Activated T-helper 2 cell treated with anti-CD3 and anti-CD28 coated beads, Interferon-gamma antibody, Interleukin-2, Interleukin-4, amounts not matched to agents 10 μg/mL and 5 μg/mL and 100 μg/mL, durations not matched to agents 14 hours and 24 hours and 36 hours (primary cell): ENCODE data around the gene SP3. TPM values are rescaled to one million over a fixed set of nuclear protein-coding genes. Genes with fewer than 3 reads are reported as not detected.

Experiments
- DNase-seq: peaks from one replicate; pipeline ENCODE4 v3.0.0; 2021; ENCODE audit warnings: low spot score
- H3K27ac Mint-ChIP-seq: one replicate; pipeline ENCODE4 v1.8.0; 2021; ENCODE audit warnings: mixed read lengths
- H3K27me3 Mint-ChIP-seq: one replicate; pipeline ENCODE4 v1.8.0; 2021; ENCODE audit warnings: low read depth, mixed read lengths
- H3K36me3 Mint-ChIP-seq: one replicate; pipeline ENCODE4 v1.8.0; 2021; ENCODE audit warnings: low read depth, mixed read lengths
- H3K4me1 Mint-ChIP-seq: one replicate; pipeline ENCODE4 v1.8.0; 2021; ENCODE audit warnings: low read depth, mixed read lengths
- H3K4me3 Mint-ChIP-seq: one replicate; pipeline ENCODE4 v1.8.0; 2021; ENCODE audit warnings: low read depth, mild to moderate bottlenecking, moderate library complexity, mixed read lengths
- H3K9me3 Mint-ChIP-seq: one replicate; pipeline ENCODE4 v1.8.0; 2021; ENCODE audit warnings: mixed read lengths
- intact Hi-C: fragments of 100-400 bp; cut with micrococcal nuclease; formaldehyde crosslinking; loops from one replicate; pipeline ENCODE4 v1.15.1; 2023
- total RNA-seq: library from RNA; stranded (reverse); gene quantifications from 2 replicates; pipeline ENCODE4 v1.2.3, GENCODE V29; 2022

The SP3 gene
- total RNA-seq, 1 donor from 2014 or later, result 104 TPM

GRCh38 chr2:173990970-173991819 lies 26.0 kb upstream of the SP3 start:
- H3K9me3 Mint-ChIP-seq, result no peaks in the 10 kb centered on the region
- no peak for DNase-seq

GRCh38 chr2:173990245-173990644 lies 25.1 kb upstream of the SP3 start:
- no peak overlapping the region for H3K4me3 Mint-ChIP-seq
- no peaks in the 10 kb centered on the region for H3K9me3 Mint-ChIP-seq
- intact Hi-C loops, result no loop called here
- peaks cover 2% of the 10 kb centered on the region for H3K27me3 Mint-ChIP-seq
- H3K4me1 Mint-ChIP-seq, result peaks cover 13% of the 10 kb centered on the region
- DNase-seq, result no peak
- no peak overlapping the region for H3K27ac Mint-ChIP-seq
- H3K36me3 Mint-ChIP-seq, result no peaks in the 10 kb centered on the region

More at GRCh38 chr2:173990970-173991819, 26.0 kb upstream of the SP3 start:
- Mint-ChIP-seq H3K27ac (no peak overlapping the region), H3K27me3 (peaks cover 2% of the 10 kb centered on the region), H3K36me3 (no peaks in the 10 kb centered on the region), H3K4me1 (peaks cover 11% of the 10 kb centered on the region), H3K4me3 (no peak overlapping the region)
- intact Hi-C loops, result no loop called here

- Mint-ChIP-seq H3K4me1 (peaks cover 13% of the 10 kb centered on the region), H3K9me3 (no peaks in the 10 kb centered on the region), H3K27me3 (peaks cover 2% of the 10 kb centered on the region), H3K4me3 (no peak overlapping the region), H3K36me3 (no peaks in the 10 kb centered on the region), H3K27ac (no peak overlapping the region)
- no peak for DNase-seq
- intact Hi-C loops, result no loop called here
Measured at GRCh38 chr2:173989884-173990215, 24.7 kb upstream of the SP3 start.

- intact Hi-C loops, result no loop called here
- no peaks in the 10 kb centered on the region for H3K36me3 Mint-ChIP-seq
- peaks cover 13% of the 10 kb centered on the region for H3K4me1 Mint-ChIP-seq
- no peak overlapping the region for H3K27ac Mint-ChIP-seq
- H3K9me3 Mint-ChIP-seq, result no peaks in the 10 kb centered on the region
- H3K27me3 Mint-ChIP-seq, result peaks cover 2% of the 10 kb centered on the region
- no peak overlapping the region for H3K4me3 Mint-ChIP-seq
- no peak for DNase-seq
Measured at GRCh38 chr2:173989160-173989883, 24.1 kb upstream of the SP3 start.

- Mint-ChIP-seq H3K36me3 (no peaks in the 10 kb centered on the region), H3K27me3 (no peaks in the 10 kb centered on the region), H3K4me1 (peaks cover 24% of the 10 kb centered on the region), H3K4me3 (no peak overlapping the region), H3K9me3 (peaks cover 4% of the 10 kb centered on the region), H3K27ac (no peak overlapping the region)
- intact Hi-C loops, result no loop called here
- DNase-seq, result no peak
Measured at GRCh38 chr2:173986805-173987204, 21.6 kb upstream of the SP3 start.

- intact Hi-C loops, result no loop called here
- Mint-ChIP-seq H3K9me3 (peaks cover 4% of the 10 kb centered on the region), H3K27me3 (no peaks in the 10 kb centered on the region), H3K4me1 (peaks cover 26% of the 10 kb centered on the region), H3K4me3 (no peak overlapping the region), H3K36me3 (no peaks in the 10 kb centered on the region), H3K27ac (no peak overlapping the region)
- DNase-seq, result no peak
Measured at GRCh38 chr2:173985605-173985992, 20.4 kb upstream of the SP3 start.

GRCh38 chr2:173984866-173985604 lies 19.9 kb upstream of the SP3 start:
- peaks cover 4% of the 10 kb centered on the region for H3K9me3 Mint-ChIP-seq
- H3K4me1 Mint-ChIP-seq, result peaks cover 26% of the 10 kb centered on the region
- H3K36me3 Mint-ChIP-seq, result no peaks in the 10 kb centered on the region
- no peak overlapping the region for H3K27ac Mint-ChIP-seq
- DNase-seq, result no peak
- intact Hi-C loops, result no loop called here
- no peaks in the 10 kb centered on the region for H3K27me3 Mint-ChIP-seq
- no peak overlapping the region for H3K4me3 Mint-ChIP-seq

GRCh38 chr2:173983391-173983871 lies 18.3 kb upstream of the SP3 start:
- H3K27me3 Mint-ChIP-seq, result no peaks in the 10 kb centered on the region
- H3K36me3 Mint-ChIP-seq, result no peaks in the 10 kb centered on the region
- peaks cover 35% of the 10 kb centered on the region for H3K4me1 Mint-ChIP-seq
- H3K9me3 Mint-ChIP-seq, result peaks cover 4% of the 10 kb centered on the region
- H3K4me3 Mint-ChIP-seq, result no peak overlapping the region
- no peak overlapping the region for H3K27ac Mint-ChIP-seq
- DNase-seq, result no peak
- intact Hi-C loops, result no loop called here

- no peak for DNase-seq
- Mint-ChIP-seq H3K9me3 (peaks cover 4% of the 10 kb centered on the region), H3K27me3 (no peaks in the 10 kb centered on the region), H3K36me3 (no peaks in the 10 kb centered on the region), H3K27ac (no peak overlapping the region), H3K4me1 (peaks cover 37% of the 10 kb centered on the region), H3K4me3 (no peak overlapping the region)
- intact Hi-C loops, result no loop called here
Measured at GRCh38 chr2:173982918-173983317, 17.7 kb upstream of the SP3 start.

GRCh38 chr2:173982182-173982714 lies 17.1 kb upstream of the SP3 start:
- no peak overlapping the region for H3K4me3 Mint-ChIP-seq
- peaks cover 4% of the 10 kb centered on the region for H3K9me3 Mint-ChIP-seq
- no peaks in the 10 kb centered on the region for H3K27me3 Mint-ChIP-seq
- no peaks in the 10 kb centered on the region for H3K36me3 Mint-ChIP-seq
- peaks cover 38% of the 10 kb centered on the region for H3K4me1 Mint-ChIP-seq
- intact Hi-C loops, result no loop called here
- DNase-seq, result no peak
- peak overlapping the region; percentile 62 for H3K27ac Mint-ChIP-seq

GRCh38 chr2:173981520-173981919 lies 16.3 kb upstream of the SP3 start:
- Mint-ChIP-seq H3K9me3 (peaks cover 4% of the 10 kb centered on the region), H3K36me3 (no peaks in the 10 kb centered on the region), H3K27me3 (no peaks in the 10 kb centered on the region), H3K27ac (peak overlapping the region; percentile 62), H3K4me1 (peaks cover 37% of the 10 kb centered on the region), H3K4me3 (no peak overlapping the region)
- intact Hi-C loops, result no loop called here
- no peak for DNase-seq

- Mint-ChIP-seq H3K27ac (peak overlapping the region; percentile 24), H3K27me3 (no peaks in the 10 kb centered on the region), H3K4me1 (peaks cover 30% of the 10 kb centered on the region), H3K36me3 (no peaks in the 10 kb centered on the region), H3K4me3 (no peak overlapping the region), H3K9me3 (peaks cover 4% of the 10 kb centered on the region)
- no peak for DNase-seq
- intact Hi-C loops, result loop anchor here (2.0 kb wide), 1 partner anchor 25 kb away; no protein-coding TSS in a partner anchor
Measured at GRCh38 chr2:173979751-173980351, 14.7 kb upstream of the SP3 start.
